Bronchial epithelial cell (primary cell): ENCODE results near the gene CGGBP1. TPM values are rescaled to one million over a fixed set of nuclear protein-coding genes. Genes with fewer than 3 reads are reported as not detected.

Experiments used
- DNase-seq: peaks from one replicate; pipeline ENCODE4 v3.0.0-alpha.2; 2010; ENCODE audit warnings: low read depth
- FAIRE-seq: peaks from 2 replicates; lab custom pipeline; 2011; peaks lifted over from hg19 to GRCh38; lab: Jason Lieb, UNC
- H3K27me3 ChIP-seq: 2 replicates; pipeline ENCODE4 v1.5.1; 2011; ENCODE audit warnings: low read length; ENCODE audit not compliant: control insufficient read depth, insufficient read depth
- H3K36me3 ChIP-seq: 2 replicates; pipeline ENCODE4 v1.5.1; 2011; ENCODE audit warnings: low read length; ENCODE audit not compliant: control insufficient read depth, insufficient read depth
- H3K4me3 ChIP-seq: 2 replicates; pipeline ENCODE4 v1.5.1; 2011; ENCODE audit warnings: mild to moderate bottlenecking, low read depth, low read length, control low read depth
- total RNA-seq: library from RNA; depleted of rRNA; stranded (reverse); fragments of >200 nt; gene quantifications from 2 replicates; pipeline ENCODE4 v1.2.1, GENCODE V29; 2014
- TF ChIP-seq, protein P1 (sequence below): IDR thresholded peaks from 2 replicates; pipeline ENCODE4 v1.5.1; 2011; ENCODE audit warnings: mild to moderate bottlenecking, moderate library complexity, low read length, control low read depth, inconsistent platforms; ENCODE audit not compliant: insufficient read depth, severe bottlenecking

The CGGBP1 gene
- total RNA-seq, 1 donor from 2014 or later = 30.0 TPM

DNA sequence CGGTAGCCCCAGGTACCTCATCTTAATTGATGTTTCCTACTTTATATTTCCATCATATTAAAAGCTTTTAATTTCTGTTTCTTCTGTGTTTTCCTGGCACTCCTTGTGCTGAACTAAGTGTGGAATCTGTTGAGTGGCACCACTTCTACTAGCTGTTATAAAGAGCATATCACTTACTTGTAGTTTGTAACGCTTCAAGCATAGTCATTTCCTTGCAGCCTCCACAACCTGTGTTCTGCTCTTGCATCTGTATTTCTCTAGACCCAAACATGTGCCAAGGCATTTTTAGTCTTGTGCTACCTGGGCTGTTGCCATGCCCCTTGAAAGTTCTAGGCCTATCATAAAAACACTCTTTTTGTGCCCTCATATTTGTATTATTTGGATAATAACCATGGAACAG is 16.3 kb upstream of the CGGBP1 start:
- no peaks in the 10 kb centered on the region for H3K36me3 ChIP-seq
- FAIRE-seq = no peak
- DNase-seq = no peak
- no peaks in the 10 kb centered on the region for H3K27me3 ChIP-seq
- TF ChIP-seq, protein P1, sequence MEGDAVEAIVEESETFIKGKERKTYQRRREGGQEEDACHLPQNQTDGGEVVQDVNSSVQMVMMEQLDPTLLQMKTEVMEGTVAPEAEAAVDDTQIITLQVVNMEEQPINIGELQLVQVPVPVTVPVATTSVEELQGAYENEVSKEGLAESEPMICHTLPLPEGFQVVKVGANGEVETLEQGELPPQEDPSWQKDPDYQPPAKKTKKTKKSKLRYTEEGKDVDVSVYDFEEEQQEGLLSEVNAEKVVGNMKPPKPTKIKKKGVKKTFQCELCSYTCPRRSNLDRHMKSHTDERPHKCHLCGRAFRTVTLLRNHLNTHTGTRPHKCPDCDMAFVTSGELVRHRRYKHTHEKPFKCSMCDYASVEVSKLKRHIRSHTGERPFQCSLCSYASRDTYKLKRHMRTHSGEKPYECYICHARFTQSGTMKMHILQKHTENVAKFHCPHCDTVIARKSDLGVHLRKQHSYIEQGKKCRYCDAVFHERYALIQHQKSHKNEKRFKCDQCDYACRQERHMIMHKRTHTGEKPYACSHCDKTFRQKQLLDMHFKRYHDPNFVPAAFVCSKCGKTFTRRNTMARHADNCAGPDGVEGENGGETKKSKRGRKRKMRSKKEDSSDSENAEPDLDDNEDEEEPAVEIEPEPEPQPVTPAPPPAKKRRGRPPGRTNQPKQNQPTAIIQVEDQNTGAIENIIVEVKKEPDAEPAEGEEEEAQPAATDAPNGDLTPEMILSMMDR = no peak
- H3K4me3 ChIP-seq = no peak overlapping the region

DNA sequence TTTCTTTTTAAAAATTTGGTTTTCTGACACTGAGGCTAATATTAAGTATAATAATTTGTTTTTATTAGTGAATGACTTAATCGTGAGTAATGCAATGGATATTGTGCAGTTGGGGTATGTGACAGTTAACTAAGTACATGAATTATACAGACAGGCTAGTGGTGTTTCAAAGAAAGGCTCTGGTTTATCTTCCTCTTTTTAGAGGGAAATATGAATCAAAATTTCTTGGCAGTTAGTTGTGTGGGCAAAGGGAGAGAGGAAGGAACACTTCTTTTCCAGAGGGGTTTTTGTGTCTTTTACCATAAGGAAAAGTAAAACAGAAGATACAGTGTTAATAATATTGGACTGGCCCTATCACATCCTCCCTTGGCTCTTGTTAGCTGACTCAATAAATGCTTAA is 2.9 kb upstream of the CGGBP1 start:
- Histone ChIP-seq H3K4me3 (no peak overlapping the region), H3K27me3 (no peaks in the 10 kb centered on the region), H3K36me3 (no peaks in the 10 kb centered on the region)
- FAIRE-seq (no peak), DNase-seq (peak; percentile 36)
- TF ChIP-seq, protein P1 = no peak

DNA sequence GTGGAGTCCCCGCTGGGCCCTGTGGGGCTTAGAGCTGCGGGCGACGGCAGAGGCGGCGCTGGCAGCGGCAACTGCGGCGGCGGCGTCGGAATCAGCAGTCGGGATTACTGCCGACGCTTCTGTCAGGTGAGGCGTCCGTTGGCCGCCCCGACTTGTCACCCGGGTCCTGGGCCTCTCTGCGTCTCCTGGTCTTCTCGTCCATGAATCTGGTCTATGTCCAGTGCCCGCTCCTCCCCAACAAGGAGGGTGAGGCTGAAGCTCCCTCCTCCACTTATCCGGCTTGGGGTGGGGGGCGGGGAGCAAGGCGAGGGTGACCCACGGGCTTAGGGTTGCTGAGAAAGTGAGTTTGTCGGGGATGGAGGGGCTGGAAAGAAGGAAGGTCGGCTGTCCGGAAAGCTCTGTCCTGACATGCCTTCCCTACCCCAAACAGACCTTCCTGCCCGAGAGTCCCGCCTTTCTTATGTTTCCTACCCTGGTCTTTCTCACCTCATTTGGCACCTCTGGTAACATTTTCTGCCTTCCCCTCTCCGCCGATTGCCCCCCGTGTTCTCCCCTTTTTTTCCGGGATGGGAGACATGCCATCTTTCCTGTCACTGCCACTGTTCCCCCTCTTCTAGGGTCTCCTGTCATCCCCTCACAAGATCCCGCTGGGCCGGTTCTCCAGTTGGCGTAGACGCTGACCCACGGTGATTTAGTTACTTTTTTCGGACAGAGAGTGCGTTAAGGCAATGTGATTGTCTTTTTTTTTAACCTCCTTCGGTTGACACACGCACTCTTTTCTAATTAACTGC is 770 bp upstream of the CGGBP1 start:
- TF ChIP-seq, protein P1 = no peak
- Histone ChIP-seq H3K4me3 (peak overlapping the region; percentile 76), H3K27me3 (no peaks in the 10 kb centered on the region), H3K36me3 (peaks cover 2% of the 10 kb centered on the region)
- DNase-seq = peak; percentile 27
- no peak for FAIRE-seq

DNA sequence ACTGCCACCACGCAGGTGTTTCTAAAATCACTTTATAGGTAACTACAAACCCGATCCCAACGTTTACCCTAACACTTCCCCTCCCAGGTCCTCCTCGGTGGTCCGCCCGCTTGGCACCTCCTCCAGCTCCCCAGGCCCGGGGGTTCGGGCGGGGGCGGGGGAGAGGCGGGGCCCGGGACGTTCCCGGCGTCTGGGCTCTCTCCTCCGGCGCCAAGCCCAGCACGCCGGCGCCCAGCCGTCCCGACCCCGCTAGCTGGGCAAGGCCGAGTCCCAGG is 562 bp downstream of the CGGBP1 start:
- TF ChIP-seq, protein P1 = no peak
- DNase-seq = no peak
- FAIRE-seq = no peak
- Histone ChIP-seq H3K36me3 (peaks cover 2% of the 10 kb centered on the region), H3K4me3 (peak overlapping the region; percentile 70), H3K27me3 (no peaks in the 10 kb centered on the region)

DNA sequence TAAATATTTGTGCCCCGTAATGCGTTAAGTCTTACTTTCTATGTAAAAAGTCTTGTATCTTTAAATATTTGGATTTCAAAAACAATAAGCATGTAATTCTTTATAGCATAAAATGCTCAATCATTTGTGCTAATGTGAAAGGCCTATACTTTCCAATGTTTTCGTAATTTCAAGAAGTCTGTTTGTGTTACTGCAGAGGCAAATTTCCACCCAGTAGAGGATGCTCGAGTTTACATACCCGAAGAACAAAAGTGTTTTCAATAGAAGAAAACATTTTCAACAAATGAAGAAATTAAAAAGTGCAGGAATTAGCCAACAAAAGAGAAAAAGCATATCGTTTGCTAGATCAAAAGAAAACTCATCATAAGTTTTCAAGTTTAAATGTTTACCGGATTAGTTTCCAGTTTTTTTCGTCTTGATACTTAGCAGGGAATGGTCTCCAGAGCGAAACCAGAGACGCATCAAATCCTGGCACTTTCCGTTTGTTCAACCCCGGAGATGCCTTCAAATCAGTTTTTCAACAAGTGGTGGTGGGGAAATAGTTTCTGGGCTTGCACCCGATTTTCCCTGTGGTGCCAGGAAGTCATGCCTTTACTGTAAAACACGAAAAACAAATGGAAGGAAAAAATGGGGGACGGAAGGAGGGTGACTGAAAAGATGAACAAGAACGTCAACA is 1.0 kb downstream of the CGGBP1 start:
- TF ChIP-seq, protein P1 = no peak
- peak overlapping the region; percentile 70 for H3K4me3 ChIP-seq
- no peaks in the 10 kb centered on the region for H3K27me3 ChIP-seq
- peak; percentile 15 for DNase-seq
- H3K36me3 ChIP-seq = peaks cover 2% of the 10 kb centered on the region
- FAIRE-seq = no peak
